ENCODE data around the gene EXOC4.
"Not testable (repeated sequence)": the region's sequence is repeated elsewhere in the genome, so short reads cannot be mapped to it uniquely, and the experiment has no call there.

Gene EXOC4

DNA sequence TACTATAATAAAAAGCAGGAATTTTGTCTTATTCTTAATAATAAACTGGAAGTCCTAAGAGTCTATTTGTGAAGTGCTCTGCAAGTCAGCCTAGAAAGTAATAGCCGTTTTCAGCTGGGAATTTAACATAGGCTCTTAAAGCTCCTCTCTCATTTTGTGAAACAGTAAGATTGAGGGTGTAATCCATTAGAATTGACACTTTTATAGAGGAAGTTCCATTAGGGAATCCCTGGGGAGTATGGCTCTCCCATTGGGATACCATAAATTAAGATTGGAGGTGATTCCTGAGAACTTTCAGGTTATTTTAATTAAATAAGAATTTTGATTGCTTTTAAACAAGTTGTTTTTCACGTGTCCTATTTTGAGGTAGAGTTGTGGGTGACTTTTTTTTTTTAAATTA, 68.0 kb downstream of the EXOC4 start:
- no peak for DNase-seq

DNA sequence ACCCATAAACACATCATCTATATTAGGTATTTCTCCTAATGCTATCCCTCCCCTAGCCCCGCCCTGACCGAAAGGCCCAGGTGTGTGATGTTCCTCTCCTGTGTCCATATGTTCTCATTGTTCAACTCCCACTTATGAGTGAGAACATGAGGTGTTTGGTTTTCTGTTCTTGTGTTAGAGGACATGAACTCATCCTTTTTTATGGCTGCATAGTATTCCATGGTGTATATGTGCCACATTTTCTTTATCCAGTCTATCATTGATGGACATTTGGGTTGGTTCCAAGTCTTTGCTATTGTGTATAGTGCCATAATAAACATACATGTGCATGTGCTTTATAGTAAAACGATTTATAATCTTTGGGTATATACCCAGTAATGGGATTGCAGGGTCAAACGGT, 68.5 kb downstream of the EXOC4 start:
- not testable (repeated sequence) for DNase-seq

DNA sequence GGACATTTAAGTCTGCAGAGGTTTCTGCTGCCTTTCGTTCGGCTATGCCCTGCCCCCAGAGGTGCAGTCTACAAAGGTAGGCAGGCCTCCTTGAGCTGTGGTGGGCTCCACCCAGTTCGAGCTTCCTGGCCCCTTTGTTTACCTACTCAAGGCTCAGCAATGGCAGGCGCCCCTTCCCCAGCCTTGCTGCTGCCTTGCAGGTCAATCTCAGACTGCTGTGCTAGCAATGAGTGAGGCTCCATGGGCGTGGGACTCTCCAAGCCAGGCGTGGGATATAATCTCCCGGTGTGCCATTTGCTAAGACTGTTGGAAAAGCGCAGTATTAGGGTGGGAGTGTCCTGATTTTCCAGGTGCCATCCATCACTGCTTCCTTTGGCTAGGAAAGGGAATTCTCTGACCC, 73.9 kb downstream of the EXOC4 start:
- DNase-seq = not testable (repeated sequence)

DNA sequence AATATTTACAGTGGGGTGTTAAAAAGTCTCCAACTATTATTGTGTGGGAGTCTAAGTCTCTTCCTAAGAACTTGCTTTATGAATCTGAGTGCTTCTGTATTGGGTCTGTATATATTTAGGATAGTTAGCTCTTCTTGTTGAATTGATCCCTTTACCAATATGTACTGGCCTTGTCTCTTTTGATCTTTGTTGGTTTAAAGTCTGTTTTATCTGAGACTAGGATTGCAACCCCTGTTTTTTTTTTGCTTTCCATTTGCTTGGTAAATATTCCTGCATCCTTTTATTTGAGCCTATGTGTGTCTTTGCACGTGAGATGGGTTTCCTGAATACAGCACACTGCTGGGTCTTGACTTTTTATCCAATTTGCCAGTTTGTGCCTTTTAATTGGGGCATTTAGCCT, 75.1 kb downstream of the EXOC4 start:
- DNase-seq = not testable (repeated sequence)

- DNase-seq = no peak
These were observed 77.2 kb downstream of the EXOC4 start for GRCh38 chr7:133330085-133330484.

DNA sequence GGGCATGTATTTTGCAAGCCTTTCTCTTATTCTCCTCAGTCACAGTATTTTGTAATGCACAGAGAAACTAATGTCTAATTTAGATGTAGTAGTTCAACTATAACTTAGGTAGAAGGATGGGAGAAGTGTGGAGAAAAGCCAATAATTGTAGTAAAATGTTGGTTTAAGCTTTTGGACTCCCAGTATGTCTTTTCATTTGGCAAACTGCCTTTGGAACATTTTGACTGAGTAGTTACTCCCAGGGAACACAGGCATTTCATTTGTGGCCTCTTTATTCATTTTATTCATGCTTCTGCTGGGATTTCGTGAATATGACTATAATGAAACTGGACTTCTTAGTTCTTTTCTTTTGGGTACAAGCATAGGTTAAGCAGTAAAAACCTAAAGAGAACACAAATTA, 79.0 kb downstream of the EXOC4 start:
- DNase-seq = no peak

- no peak for DNase-seq
These were observed 86.9 kb downstream of the EXOC4 start for GRCh38 chr7:133339772-133340171.

DNA sequence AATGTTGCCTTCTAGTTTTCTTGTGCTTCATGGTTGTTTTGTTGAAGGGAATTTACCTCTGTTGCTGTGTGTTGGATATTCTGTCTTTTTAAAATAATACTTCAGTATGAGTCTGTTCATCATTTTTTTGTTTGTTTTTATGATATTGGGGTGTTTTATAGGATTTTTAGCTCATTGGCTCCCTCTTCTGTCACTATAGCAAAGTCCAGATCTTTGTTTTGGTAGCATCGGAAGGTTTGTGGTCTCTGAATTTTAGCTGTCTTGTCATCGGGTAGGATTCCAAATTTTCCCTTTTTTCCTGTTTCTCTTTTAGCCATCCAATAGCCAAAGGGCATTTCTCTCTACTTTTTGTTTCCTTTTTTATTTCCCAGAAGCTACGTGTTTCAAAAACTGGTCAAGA, 91.4 kb downstream of the EXOC4 start:
- no peak for DNase-seq

GRCh38 chr7:133345690-133346421, 93.0 kb downstream of the EXOC4 start:
- no peak for DNase-seq

GRCh38 chr7:133348250-133348649, 95.4 kb downstream of the EXOC4 start:
- no peak for DNase-seq

- no peak for DNase-seq
These were observed 96.2 kb downstream of the EXOC4 start for GRCh38 chr7:133349101-133349500.

- no peak for DNase-seq
These were observed 99.6 kb downstream of the EXOC4 start for GRCh38 chr7:133352430-133352829.

DNA sequence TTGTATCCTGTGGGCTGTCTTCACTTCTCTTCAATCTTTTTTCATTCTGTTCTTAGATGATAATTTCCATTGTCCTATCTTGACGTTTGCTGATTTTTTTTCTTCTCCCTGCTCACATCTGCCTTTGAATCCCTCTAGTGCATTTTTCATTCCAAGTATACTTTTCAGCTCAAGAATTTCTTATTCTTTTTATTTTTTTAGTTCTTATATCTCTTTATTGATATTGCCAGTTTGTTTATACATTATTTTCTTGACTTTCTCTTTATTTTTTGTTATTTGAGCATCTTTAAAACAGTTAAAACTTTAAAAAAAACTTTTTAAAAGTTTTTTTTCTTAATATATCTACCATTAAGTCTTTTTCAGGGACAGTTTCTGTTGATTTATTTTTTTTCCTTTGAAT, 100.9 kb downstream of the EXOC4 start:
- DNase-seq = no peak

- DNase-seq = peak; percentile 44
These were observed 101.9 kb downstream of the EXOC4 start for GRCh38 chr7:133354546-133355324.

DNA sequence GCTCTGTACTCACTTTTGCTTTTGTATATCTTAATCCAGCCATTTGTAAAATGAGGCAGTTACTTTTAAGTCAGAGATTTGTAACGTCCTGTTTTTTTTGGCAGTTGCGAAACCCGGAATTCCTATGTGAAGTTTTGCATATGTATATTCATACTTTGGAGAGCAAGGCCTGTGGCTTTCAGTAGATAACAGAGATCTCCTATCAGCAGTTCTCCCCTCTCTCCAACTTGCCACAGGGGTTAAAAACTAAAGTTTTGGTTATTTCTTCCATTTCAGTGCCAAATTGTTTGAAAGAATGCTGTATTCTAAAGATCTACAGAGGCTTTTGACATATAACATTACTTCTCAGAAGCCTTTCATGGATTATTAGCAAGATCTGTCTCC, 102.4 kb downstream of the EXOC4 start:
- DNase-seq = peak; percentile 86

- DNase-seq = no peak
These were observed 102.9 kb downstream of the EXOC4 start for GRCh38 chr7:133355822-133356221.

DNA sequence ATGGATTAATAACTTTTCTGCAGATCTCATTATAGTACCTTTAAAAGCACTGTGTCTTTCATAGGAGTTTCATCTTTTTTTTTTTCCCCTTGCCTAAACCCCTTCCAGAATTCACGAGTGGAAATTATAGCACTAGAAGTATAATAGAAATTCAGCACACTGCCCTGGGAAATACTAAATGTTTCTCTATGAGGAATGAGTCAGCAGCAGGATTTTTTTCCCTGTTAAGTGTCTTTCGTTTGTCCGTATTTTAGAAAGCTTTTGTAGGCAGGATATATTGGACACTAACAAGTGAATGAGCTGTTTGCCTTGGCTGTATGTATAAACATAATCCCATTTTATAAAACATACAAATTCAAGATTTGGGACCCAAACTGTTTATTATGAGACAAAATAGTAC, 105.8 kb downstream of the EXOC4 start:
- DNase-seq = peak; percentile 20

DNA sequence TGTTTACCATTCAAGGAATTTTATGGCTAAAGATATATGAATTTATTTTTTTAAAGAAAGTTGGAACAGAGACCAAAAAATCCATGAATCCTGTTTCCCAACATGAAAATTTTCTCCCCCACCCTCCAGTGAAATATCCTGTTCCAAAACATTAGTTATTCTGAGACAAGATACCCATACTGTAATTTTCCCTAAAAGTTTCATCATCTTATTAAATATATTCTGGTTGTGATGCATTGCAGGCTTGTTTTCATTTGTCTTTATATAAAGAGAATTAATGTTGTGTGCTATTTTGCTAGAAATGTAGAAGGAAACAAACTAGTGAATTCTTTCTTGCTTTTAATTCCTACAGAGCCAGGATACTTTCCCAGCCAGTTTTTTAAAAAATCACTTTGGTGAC, 106.6 kb downstream of the EXOC4 start:
- peak; percentile 15 for DNase-seq

DNA sequence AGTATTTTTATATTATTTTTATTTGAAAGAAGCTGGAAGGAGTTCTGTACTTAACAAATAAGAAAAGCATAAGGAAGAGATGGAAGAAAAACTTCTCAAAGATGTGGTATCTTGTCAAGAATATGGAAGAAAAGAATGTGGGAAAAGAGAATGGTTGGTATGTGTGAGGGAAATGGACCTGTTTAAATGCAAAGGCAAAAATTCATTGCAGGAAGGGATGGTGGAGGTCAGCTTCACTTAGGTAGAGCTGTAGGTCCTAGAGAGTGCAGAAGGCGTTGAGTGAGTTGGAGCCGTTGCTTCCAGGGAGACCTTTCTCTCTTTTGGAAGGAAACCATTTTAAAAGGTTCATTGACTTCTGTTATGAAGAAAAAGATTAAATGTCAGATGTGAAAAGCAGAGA, 107.3 kb downstream of the EXOC4 start:
- no peak for DNase-seq

- DNase-seq = no peak
These were observed 108.9 kb downstream of the EXOC4 start for GRCh38 chr7:133361806-133362205.

DNA sequence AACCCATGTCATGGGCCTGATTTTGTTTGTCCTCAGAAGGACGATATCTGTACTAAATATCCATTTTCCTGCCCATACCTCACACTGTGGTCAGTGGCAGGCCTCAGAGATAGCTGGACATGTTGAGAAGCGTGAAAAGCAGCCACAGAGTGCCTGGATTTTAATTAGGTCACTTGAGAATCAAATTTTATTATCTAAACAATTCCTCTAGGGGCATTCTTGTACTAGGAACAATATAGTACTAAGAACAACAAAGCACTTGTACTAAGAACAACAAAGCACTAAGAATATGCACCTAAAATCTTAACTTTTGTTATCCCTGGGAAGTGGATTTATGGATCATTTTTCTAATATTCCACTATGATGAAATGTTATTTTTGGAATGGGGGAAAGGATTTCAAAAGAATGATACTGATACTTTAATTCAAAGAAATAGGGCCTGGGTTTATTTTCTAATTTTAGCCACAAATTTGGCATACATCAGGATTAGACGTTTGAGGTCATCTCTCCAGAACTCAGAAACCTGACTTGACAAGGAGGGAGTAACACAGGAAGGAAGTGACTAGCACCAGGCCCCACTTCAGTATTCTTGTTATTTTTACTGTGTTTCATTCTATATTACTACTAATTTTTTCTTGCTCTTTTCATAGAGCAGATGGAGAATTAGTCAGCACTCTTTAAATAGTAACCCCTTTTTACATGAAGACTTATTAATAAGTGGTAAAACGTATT, 112.2 kb downstream of the EXOC4 start:
- DNase-seq = peak; percentile 77

DNA sequence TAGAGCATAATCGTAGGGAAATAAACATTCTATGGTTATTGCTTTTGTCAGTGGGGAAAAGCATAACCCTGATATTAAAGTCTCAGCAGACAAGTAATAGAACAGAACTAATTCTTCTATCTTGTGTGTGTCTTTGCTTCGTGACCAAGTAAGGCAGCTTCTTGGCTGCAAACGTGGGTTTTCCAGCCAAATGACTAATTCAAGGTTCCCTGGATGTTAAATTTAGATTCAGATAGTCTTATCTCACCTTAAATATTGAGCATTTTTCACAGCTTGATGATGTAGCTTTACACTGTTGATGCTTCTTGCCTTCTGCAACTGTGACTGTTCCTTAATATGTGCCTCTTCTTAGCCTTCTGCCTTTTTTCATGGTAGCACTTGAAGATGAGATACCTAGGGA, 113.0 kb downstream of the EXOC4 start:
- DNase-seq = peak; percentile 54

DNA sequence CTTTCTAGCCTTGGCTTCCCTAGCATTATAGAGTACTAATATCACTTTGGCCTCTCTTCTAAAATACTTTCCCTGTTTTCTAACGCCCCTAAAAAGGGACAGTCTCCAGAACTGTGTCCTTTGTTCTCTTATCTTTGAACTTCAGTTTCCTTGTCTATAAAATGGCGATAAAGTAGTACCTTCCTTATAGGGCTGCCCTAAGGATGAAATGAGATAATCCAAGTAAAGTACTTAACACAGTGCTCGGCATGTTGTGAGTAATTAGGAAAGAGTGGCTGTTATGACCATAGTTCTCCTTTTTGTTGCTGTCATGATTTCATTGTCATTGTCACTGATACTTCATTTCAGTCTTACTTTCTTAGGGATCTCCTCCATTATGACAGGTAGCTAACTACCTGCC, 114.7 kb downstream of the EXOC4 start:
- no peak for DNase-seq

DNA sequence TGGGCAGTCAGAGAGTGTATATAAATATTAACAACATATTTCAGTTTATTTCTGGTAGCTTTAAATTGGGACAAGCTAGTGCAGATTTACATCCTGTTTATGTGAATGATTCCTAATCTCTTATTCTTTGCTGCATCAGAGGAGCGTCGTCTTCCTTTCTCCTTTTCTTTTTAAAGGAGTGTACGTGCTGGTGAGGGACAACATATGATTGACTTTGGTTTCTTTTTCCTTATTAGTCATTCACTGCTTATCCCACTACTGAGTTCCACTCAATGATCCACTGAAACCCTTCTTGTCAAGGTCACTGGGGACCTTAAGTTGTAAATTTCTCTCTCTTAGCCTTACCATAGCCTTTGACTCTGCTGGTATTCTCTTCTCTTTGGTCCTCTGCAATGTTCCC, 116.3 kb downstream of the EXOC4 start:
- no peak for DNase-seq
